ENCODE data around the gene SMPX. TPM values are rescaled to one million over a fixed set of nuclear protein-coding genes. Genes with fewer than 3 reads are reported as not detected.

SMPX gene
- total and polyA plus RNA-seq, 9 of the 15 experiments (the other 6 are each of a cell fraction or from before 2014, with no cell fraction given), result not detected

- TF ChIP-seq MLX (CRISPR knock-in tag; conservative IDR thresholded peaks at IDR 0.05) (no peak), HDAC2 (IDR thresholded peaks at IDR 0.05) (no peak), MTF1 (CRISPR knock-in tag; IDR thresholded peaks at IDR 0.05; ENCODE audit: borderline replicate concordance) (no peak), POU5F1 (IDR thresholded peaks at IDR 0.05; ENCODE audit: borderline replicate concordance, low read depth, low read length, partially characterized antibody) (no peak), ZNF311 (CRISPR knock-in tag; IDR thresholded peaks at IDR 0.05) (no peak)
Measured at GRCh38 chrX:21711129-21711847, 46.6 kb downstream of the SMPX start (continued).

GRCh38 chrX:21708116-21708515 is 49.8 kb downstream of the SMPX start:
- in situ Hi-C loops (cut with MboI), result no loop called here
- no TSS peak for BruUV-seq (replicated peaks)
- no peak for TF ChIP-seq THAP12 (CRISPR knock-in tag; IDR thresholded peaks at IDR 0.05)
- TF ChIP-seq ZNF764 (CRISPR knock-in tag; IDR thresholded peaks at IDR 0.05; ENCODE audit: low read depth), result no peak
- no peak for TF ChIP-seq PCBP2 (IDR thresholded peaks at IDR 0.05; ENCODE audit: low read depth, low read length, poor library complexity, severe bottlenecking)
- TF ChIP-seq SAP30 (IDR thresholded peaks at IDR 0.05; ENCODE audit: borderline replicate concordance, insufficient read depth, low read depth, low read length, poor library complexity, severe bottlenecking), result no peak
- TF ChIP-seq GTF2E2 (tag; IDR thresholded peaks at IDR 0.05), result no peak
- no peak for TF ChIP-seq SMAD3 (CRISPR knock-in tag; conservative IDR thresholded peaks at IDR 0.05)
- TF ChIP-seq PPARD (CRISPR knock-in tag; IDR thresholded peaks at IDR 0.05), result no peak
- TF ChIP-seq ZFP30 (CRISPR knock-in tag; IDR thresholded peaks at IDR 0.05; ENCODE audit: borderline replicate concordance), result no peak
- TF ChIP-seq ZNF707 (CRISPR knock-in tag; conservative IDR thresholded peaks at IDR 0.05), result no peak
- TF ChIP-seq ZBTB26 (CRISPR knock-in tag; IDR thresholded peaks at IDR 0.05), result no peak

More at GRCh38 chrX:21708116-21708515, 49.8 kb downstream of the SMPX start:
- FAIRE-seq (no peak), ATAC-seq (no peak), DNase-seq (ENCODE audit: extremely low read depth in 1 of 4, low spot score in 3 of 4) (peak in 1 of 4 experiments; percentile 0)
- no peaks in the 10 kb centered on the region for H3K27me3 ChIP-seq (ENCODE audit: control insufficient read depth in 2 of 2, insufficient read depth in 2 of 2, low read length in 2 of 2)
- no peaks in the 10 kb centered on the region for H3K79me2 ChIP-seq (ENCODE audit: control insufficient read depth, insufficient read depth, low read length)
- H3K9me1 ChIP-seq (ENCODE audit: control insufficient read depth, insufficient read depth, low read length), result no peaks in the 10 kb centered on the region
- no peaks in the 10 kb centered on the region for H4K20me1 ChIP-seq (replicated peaks; ENCODE audit: control insufficient read depth, insufficient read depth, low read length)
- no peaks in the 10 kb centered on the region for H3K9me3 ChIP-seq (replicated peaks; ENCODE audit: control insufficient read depth, insufficient read depth, low read depth, low read length)
- intact Hi-C loops (cut with micrococcal nuclease), result no loop called here
- H3K36me3 ChIP-seq (ENCODE audit: control insufficient read depth, insufficient read depth, low read length), result no peaks in the 10 kb centered on the region
- H3K9ac ChIP-seq (ENCODE audit: insufficient read depth in 1 of 2, low read depth in 2 of 2, low read length in 2 of 2), result no peak overlapping the region
- H3K4me3 ChIP-seq, result no peak overlapping the region
- no peaks in the 10 kb centered on the region for H3K4me1 ChIP-seq (replicated peaks in 1 of 2; ENCODE audit: control insufficient read depth in 2 of 2, insufficient read depth in 2 of 2, low read length in 2 of 2)
- CTCF ChIA-PET (ENCODE audit: low intra/inter-chr PET ratio), result no interaction called here
- H3K27ac ChIP-seq (ENCODE audit: extremely low read depth, low read depth, low read length), result no peak overlapping the region
- H2AFZ ChIP-seq (ENCODE audit: low read depth, low read length), result no peak overlapping the region
- H3K4me2 ChIP-seq (ENCODE audit: insufficient read depth, low read length), result no peak overlapping the region
- POLR2A ChIA-PET, result no interaction called here

Measured in K562 (cell line).